GM23338 (cell line): ENCODE results near the gene HAUS8. TPM values are rescaled to one million over a fixed set of nuclear protein-coding genes. Genes with fewer than 3 reads are reported as not detected.
A peak's percentile ranks its signal among the peaks of the same experiment; 100 is the strongest.

ENCODE experiments used
- ATAC-seq: fragments of 200-7000 bp; cut with Tn5 transposase; 3 replicates; pipeline ENCODE4 v1.9.1; 2020
- DNase-seq: peaks from one replicate; pipeline ENCODE4 v3.0.0-alpha.2; 2015; ENCODE audit warnings: low spot score
- H2AFZ ChIP-seq: fragments of 200-600 bp; sonication (generic); 2 replicates; pipeline ENCODE4 v1.8.0; 2016; ENCODE audit warnings: antibody characterized with exemption, mild to moderate bottlenecking, moderate library complexity
- H3F3A ChIP-seq: fragments of 200-600 bp; sonication (generic); replicated peaks from 2 replicates; pipeline ENCODE4 v1.8.0; 2017; ENCODE audit warnings: antibody characterized with exemption, mixed run types, low read depth
- H3K27ac ChIP-seq: fragments of 200-600 bp; sonication (generic); 2 replicates; pipeline ENCODE4 v1.6.1; 2016; ENCODE audit warnings: low read depth
- H3K27me3 ChIP-seq: fragments of 200-600 bp; sonication (generic); 2 replicates; pipeline ENCODE4 v1.8.0; 2016; ENCODE audit warnings: mild to moderate bottlenecking, mixed run types, moderate library complexity; ENCODE audit not compliant: insufficient read depth
- H3K36me3 ChIP-seq: fragments of 200-600 bp; sonication (generic); 2 replicates; pipeline ENCODE4 v1.8.0; 2016; ENCODE audit warnings: mild to moderate bottlenecking; ENCODE audit not compliant: insufficient read depth
- H3K4me1 ChIP-seq: fragments of 200-600 bp; sonication (generic); 2 replicates; pipeline ENCODE4 v1.8.0; 2016; ENCODE audit warnings: mild to moderate bottlenecking, moderate library complexity; ENCODE audit not compliant: insufficient read depth
- H3K4me2 ChIP-seq: fragments of 200-600 bp; sonication (generic); 2 replicates; pipeline ENCODE4 v1.7.1; 2017; ENCODE audit warnings: mixed run types
- H3K4me3 ChIP-seq: fragments of 200-600 bp; sonication (generic); 2 replicates; pipeline ENCODE4 v1.6.1; 2016; ENCODE audit warnings: mixed run types
- H3K79me2 ChIP-seq: fragments of 200-600 bp; sonication (generic); replicated peaks from 2 replicates; pipeline ENCODE4 v1.8.0; 2017; ENCODE audit warnings: mild to moderate bottlenecking; ENCODE audit not compliant: insufficient read depth
- H3K9me2 ChIP-seq: fragments of 200-600 bp; sonication (generic); 2 replicates; pipeline ENCODE4 v1.8.0; 2017; ENCODE audit not compliant: insufficient read depth
- H4K20me1 ChIP-seq: fragments of 200-600 bp; sonication (generic); replicated peaks from 2 replicates; pipeline ENCODE4 v1.8.0; 2017; ENCODE audit warnings: mild to moderate bottlenecking; ENCODE audit not compliant: insufficient read depth
- H3K27ac Mint-ChIP-seq: 2 replicates; pipeline ENCODE4 v1.8.0; 2020; ENCODE audit warnings: inconsistent platforms, mild to moderate bottlenecking, moderate library complexity, mixed read lengths
- H3K27me3 Mint-ChIP-seq: 3 replicates; pipeline ENCODE4 v1.8.0; 2022; ENCODE audit warnings: low read depth, mild to moderate bottlenecking, moderate library complexity, mixed read lengths, inconsistent platforms; ENCODE audit not compliant: insufficient read depth, poor library complexity
- H3K36me3 Mint-ChIP-seq: 3 replicates; pipeline ENCODE4 v1.8.0; 2021; ENCODE audit warnings: low read depth, mild to moderate bottlenecking, inconsistent platforms, moderate library complexity, mixed read lengths
- H3K4me1 Mint-ChIP-seq: 3 replicates; pipeline ENCODE4 v1.8.0; 2020; ENCODE audit warnings: mild to moderate bottlenecking, inconsistent platforms, mixed read lengths
- H3K4me3 Mint-ChIP-seq: 3 replicates; pipeline ENCODE4 v1.8.0; 2021; ENCODE audit warnings: moderate library complexity, mild to moderate bottlenecking, inconsistent platforms, mixed read lengths
- H3K9me3 Mint-ChIP-seq: 3 replicates; pipeline ENCODE4 v1.8.0; 2020; ENCODE audit warnings: moderate library complexity, mild to moderate bottlenecking, inconsistent platforms, mixed read lengths
- CREB1 ChIP-seq: fragments of 250-450 bp; sonication (Bioruptor Pico); IDR thresholded peaks from 2 replicates; pipeline ENCODE4 v1.5.0; 2020; ENCODE audit warnings: low read depth, mild to moderate bottlenecking, moderate library complexity
- CTCF ChIP-seq, 2 experiments: fragments of 200-600 bp in 1 of 2; sonication (generic) in 1 of 2; conservative IDR thresholded peaks; 2 replicates each; pipeline versions ENCODE4 v1.5.1 to v1.6.1; 2016 to 2017; ENCODE audit warnings: antibody characterized with exemption in 2 of 2, low read depth in 2 of 2, mild to moderate bottlenecking in 2 of 2, moderate library complexity in 1 of 2
- ETS1 ChIP-seq: IDR thresholded peaks from 2 replicates; pipeline ENCODE4 v1.6.1; 2016; ENCODE audit warnings: antibody characterized with exemption
- REST ChIP-seq: IDR thresholded peaks from one replicate; pipeline ENCODE4 v1.6.1; 2018; ENCODE audit warnings: antibody characterized with exemption; ENCODE audit not compliant: unreplicated experiment
- STAT1 ChIP-seq: IDR thresholded peaks from one replicate; pipeline ENCODE4 v1.6.1; 2016; ENCODE audit warnings: antibody characterized with exemption; ENCODE audit not compliant: unreplicated experiment
- ZNF114 ChIP-seq: fragments of 250-450 bp; sonication (Bioruptor Pico); IDR thresholded peaks from 2 replicates; pipeline ENCODE4 v1.5.0; 2020; ENCODE audit warnings: mild to moderate bottlenecking, moderate library complexity
- ZNF462 ChIP-seq: fragments of 250-450 bp; sonication (Bioruptor Pico); IDR thresholded peaks from 2 replicates; pipeline ENCODE4 v1.5.0; 2020; ENCODE audit warnings: mild to moderate bottlenecking, moderate library complexity
- polyA plus RNA-seq: library from polyadenylated mRNA; unstranded; fragments of >200 nt; fragmentation: Nextera tagmentation; extraction: Ambion mirVana; gene quantifications from 2 replicates; pipeline ENCODE4 v1.2.1, GENCODE V29; 2016
- total RNA-seq: library from RNA; depleted of rRNA; stranded (reverse); fragments of >200 nt; shearing (Covaris generic); gene quantifications from 2 replicates; pipeline ENCODE4 v1.2.3, GENCODE V29; 2014

The HAUS8 gene
- total and polyA plus RNA-seq, 2 experiments from 2014 or later: 11.1 to 33.3 TPM

GRCh38 chr19:17103177-17103576, 27.9 kb upstream of the HAUS8 start:
- no peaks in the 10 kb centered on the region; the same call in 1 of the 2 replicates for H3K36me3 ChIP-seq
- peaks cover 46% of the 10 kb centered on the region for H3K79me2 ChIP-seq
- H2AFZ ChIP-seq: no peak overlapping the region
- no peak overlapping the region for H3K4me2 ChIP-seq
- DNase-seq (peak; percentile 90), ATAC-seq (peak; percentile 70)
- H3K4me1 ChIP-seq: no peaks in the 10 kb centered on the region
- H3K36me3 Mint-ChIP-seq: peaks cover 53% of the 10 kb centered on the region
- H3K27ac Mint-ChIP-seq: no peak overlapping the region
- no peaks in the 10 kb centered on the region; the same call in 1 of the 2 replicates for H4K20me1 ChIP-seq
- peaks cover 9% of the 10 kb centered on the region for H3K27me3 Mint-ChIP-seq
- no peak overlapping the region for H3K4me3 ChIP-seq
- H3K27ac ChIP-seq: no peak overlapping the region
- peaks cover 15% of the 10 kb centered on the region for H3K9me3 Mint-ChIP-seq
- TF ChIP-seq ETS1: no peak
- no peak for TF ChIP-seq STAT1
- TF ChIP-seq ZNF114: no peak
- peak; percentile 71 to 83 for TF ChIP-seq CTCF (conservative IDR thresholded peaks at IDR 0.05; ENCODE audit: low read depth in 2 of 2)
- H3K27me3 ChIP-seq: no peaks in the 10 kb centered on the region
- H3K4me1 Mint-ChIP-seq: peaks cover 10% of the 10 kb centered on the region
- no peaks in the 10 kb centered on the region for H3F3A ChIP-seq
- H3K9me2 ChIP-seq: no peaks in the 10 kb centered on the region
- no peak overlapping the region for H3K4me3 Mint-ChIP-seq

- Histone ChIP-seq H2AFZ (no peak overlapping the region), H3K36me3 (no peaks in the 10 kb centered on the region; the same call in 1 of the 2 replicates), H3K79me2 (peaks cover 52% of the 10 kb centered on the region), H4K20me1 (no peaks in the 10 kb centered on the region; the same call in 1 of the 2 replicates), H3K27me3 (no peaks in the 10 kb centered on the region), H3K4me3 (no peak overlapping the region), H3K9me2 (no peaks in the 10 kb centered on the region), H3K4me2 (no peak overlapping the region), H3K4me1 (no peaks in the 10 kb centered on the region), H3F3A (no peaks in the 10 kb centered on the region), H3K27ac (no peak overlapping the region)
- peaks cover 15% of the 10 kb centered on the region for H3K9me3 Mint-ChIP-seq
- H3K27ac Mint-ChIP-seq: no peak overlapping the region
- H3K36me3 Mint-ChIP-seq: peaks cover 53% of the 10 kb centered on the region
- H3K27me3 Mint-ChIP-seq: peaks cover 7% of the 10 kb centered on the region
- no peak overlapping the region for H3K4me3 Mint-ChIP-seq
- DNase-seq (no peak), ATAC-seq (no peak)
- H3K4me1 Mint-ChIP-seq: peaks cover 6% of the 10 kb centered on the region
- peak; percentile 42 for TF ChIP-seq REST
- no peak for TF ChIP-seq CREB1 (CRISPR knock-in tag)
- no peak for TF ChIP-seq ZNF462 (CRISPR knock-in tag)
Measured at GRCh38 chr19:17101686-17102628, 26.7 kb upstream of the HAUS8 start.
